ENCODE measurements around the gene NEB.
A peak's percentile ranks its signal among the peaks of the same experiment; 100 is the strongest.

- TF ChIP-seq CTCF (IDR thresholded peaks at IDR 0.05) (peak; percentile 21 to 43 (median 23)), POLR2A (IDR thresholded peaks at IDR 0.05) (no peak), EP300 (IDR thresholded peaks at IDR 0.05) (no peak)
Measured at GRCh38 chr2:151437630-151438029, 296.6 kb downstream of the NEB start.
